IMR-90 (cell line): ENCODE results near the gene MTA3.

Source experiments
- BHLHE40 ChIP-seq: fragments of 150-350 bp; IDR thresholded peaks from 2 replicates; pipeline ENCODE4 v1.6.1; 2016; ENCODE audit warnings: mild to moderate bottlenecking, low read depth, low read length
- CEBPB ChIP-seq: IDR thresholded peaks from 2 replicates; pipeline ENCODE4 v1.6.1; 2012; ENCODE audit warnings: low read depth, low read length, improper control_type of control experiment
- CHD1 ChIP-seq: IDR thresholded peaks from 2 replicates; pipeline ENCODE4 v1.6.1; 2012; ENCODE audit warnings: low read depth, low read length, improper control_type of control experiment
- FOS ChIP-seq: fragments of 150-350 bp; IDR thresholded peaks from 2 replicates; pipeline ENCODE4 v1.6.1; 2016; ENCODE audit warnings: low read depth, low read length
- MAFK ChIP-seq: IDR thresholded peaks from 2 replicates; pipeline ENCODE4 v1.6.1; 2012; ENCODE audit warnings: low read depth, low read length, improper control_type of control experiment
- MXI1 ChIP-seq: IDR thresholded peaks from 2 replicates; pipeline ENCODE4 v1.6.1; 2012; ENCODE audit warnings: low read depth, mild to moderate bottlenecking, low read length, moderate library complexity, borderline replicate concordance
- POLR2A ChIP-seq: IDR thresholded peaks from 2 replicates; pipeline ENCODE4 v1.6.1; 2012; ENCODE audit warnings: mild to moderate bottlenecking, low read depth, low read length
- SMC3 ChIP-seq: fragments of 150-350 bp; IDR thresholded peaks from 2 replicates; pipeline ENCODE4 v1.6.1; 2016; ENCODE audit warnings: low read depth, mild to moderate bottlenecking, antibody characterized with exemption, low read length, moderate library complexity
- TF ChIP-seq, protein P1 (sequence below): conservative IDR thresholded peaks from 2 replicates; pipeline ENCODE4 v1.5.1; 2012; ENCODE audit warnings: mild to moderate bottlenecking, low read depth, low read length, improper control_type of control experiment
- TF ChIP-seq, protein P2 (sequence below): fragments of 150-350 bp; IDR thresholded peaks from 2 replicates; pipeline ENCODE4 v1.6.1; 2017; ENCODE audit warnings: mild to moderate bottlenecking, antibody characterized with exemption, low read length, low read depth

DNA sequence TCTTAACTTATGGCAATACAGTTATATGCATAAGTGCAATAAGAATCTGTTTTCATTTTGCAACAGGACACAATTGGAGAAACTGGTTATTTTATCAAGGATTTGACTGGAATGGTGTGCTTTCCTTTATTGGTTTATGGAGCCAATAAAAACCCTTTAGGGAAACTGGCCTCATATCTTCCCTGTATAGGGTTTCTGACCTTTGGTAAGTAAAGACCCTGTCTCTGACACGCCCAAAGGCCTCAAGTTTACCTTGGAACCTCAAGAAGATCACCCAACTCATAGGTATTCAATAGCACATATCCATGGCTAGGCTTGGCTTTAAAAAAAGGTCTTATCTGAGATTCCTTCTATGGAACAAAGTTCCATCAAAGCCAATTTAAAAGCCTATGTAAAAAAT, 212.7 kb downstream of the MTA3 start:
- TF ChIP-seq BHLHE40 (no peak), POLR2A (no peak), CEBPB (no peak), MXI1 (no peak), CHD1 (no peak), SMC3 (no peak), MAFK (no peak), FOS (no peak)
- TF ChIP-seq, protein P1, sequence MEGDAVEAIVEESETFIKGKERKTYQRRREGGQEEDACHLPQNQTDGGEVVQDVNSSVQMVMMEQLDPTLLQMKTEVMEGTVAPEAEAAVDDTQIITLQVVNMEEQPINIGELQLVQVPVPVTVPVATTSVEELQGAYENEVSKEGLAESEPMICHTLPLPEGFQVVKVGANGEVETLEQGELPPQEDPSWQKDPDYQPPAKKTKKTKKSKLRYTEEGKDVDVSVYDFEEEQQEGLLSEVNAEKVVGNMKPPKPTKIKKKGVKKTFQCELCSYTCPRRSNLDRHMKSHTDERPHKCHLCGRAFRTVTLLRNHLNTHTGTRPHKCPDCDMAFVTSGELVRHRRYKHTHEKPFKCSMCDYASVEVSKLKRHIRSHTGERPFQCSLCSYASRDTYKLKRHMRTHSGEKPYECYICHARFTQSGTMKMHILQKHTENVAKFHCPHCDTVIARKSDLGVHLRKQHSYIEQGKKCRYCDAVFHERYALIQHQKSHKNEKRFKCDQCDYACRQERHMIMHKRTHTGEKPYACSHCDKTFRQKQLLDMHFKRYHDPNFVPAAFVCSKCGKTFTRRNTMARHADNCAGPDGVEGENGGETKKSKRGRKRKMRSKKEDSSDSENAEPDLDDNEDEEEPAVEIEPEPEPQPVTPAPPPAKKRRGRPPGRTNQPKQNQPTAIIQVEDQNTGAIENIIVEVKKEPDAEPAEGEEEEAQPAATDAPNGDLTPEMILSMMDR, result no peak
- TF ChIP-seq, protein P2, sequence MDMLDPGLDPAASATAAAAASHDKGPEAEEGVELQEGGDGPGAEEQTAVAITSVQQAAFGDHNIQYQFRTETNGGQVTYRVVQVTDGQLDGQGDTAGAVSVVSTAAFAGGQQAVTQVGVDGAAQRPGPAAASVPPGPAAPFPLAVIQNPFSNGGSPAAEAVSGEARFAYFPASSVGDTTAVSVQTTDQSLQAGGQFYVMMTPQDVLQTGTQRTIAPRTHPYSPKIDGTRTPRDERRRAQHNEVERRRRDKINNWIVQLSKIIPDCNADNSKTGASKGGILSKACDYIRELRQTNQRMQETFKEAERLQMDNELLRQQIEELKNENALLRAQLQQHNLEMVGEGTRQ, result no peak
